SHP77 treated with DMSO at 0.1 percent for 48 hours (cell line): ENCODE results near the gene LCN12.

Source experiments
- DNase-seq: peaks from one replicate; lab custom pipeline; 2025; lab: John Stamatoyannopoulos, UW

The LCN12 gene

GRCh38 chr9:136974817-136975535 is 22.9 kb downstream of the LCN12 start:
- DNase-seq = no peak

GRCh38 chr9:136975644-136976043 is 23.6 kb downstream of the LCN12 start:
- no peak for DNase-seq

GRCh38 chr9:136977223-136977622 is 25.1 kb downstream of the LCN12 start, which contains the start of gene PTGDS:
Gene PTGDS (plus strand): TSS chr9:136977504. CDS start chr9:136977579, 75 bp downstream.
- DNase-seq = no peak

GRCh38 chr9:136977649-136978072 is 25.6 kb downstream of the LCN12 start:
- DNase-seq = no peak

- no peak for DNase-seq
These were observed 26.2 kb downstream of the LCN12 start for GRCh38 chr9:136978073-136978864.

- DNase-seq = no peak
These were observed 26.9 kb downstream of the LCN12 start for GRCh38 chr9:136978865-136979544.

GRCh38 chr9:136979769-136980587 is 27.9 kb downstream of the LCN12 start:
- DNase-seq = no peak

- DNase-seq = no peak
These were observed 28.8 kb downstream of the LCN12 start for GRCh38 chr9:136980669-136981478.

- no peak for DNase-seq
These were observed 29.6 kb downstream of the LCN12 start for GRCh38 chr9:136981588-136982231.

GRCh38 chr9:136982232-136983051 is 30.4 kb downstream of the LCN12 start, which contains the start of gene LCNL1:
Gene LCNL1 (plus strand): TSS chr9:136982993. CDS start chr9:136983587, 594 bp downstream.
- no peak for DNase-seq

- no peak for DNase-seq
These were observed 31.1 kb downstream of the LCN12 start for GRCh38 chr9:136983167-136983566.

GRCh38 chr9:136983656-136984314 is 31.7 kb downstream of the LCN12 start:
- no peak for DNase-seq

- DNase-seq = no peak
These were observed 32.5 kb downstream of the LCN12 start for GRCh38 chr9:136984464-136985026.

GRCh38 chr9:136985027-136985602 is 33.0 kb downstream of the LCN12 start:
- DNase-seq = no peak

GRCh38 chr9:136985853-136986252 is 33.8 kb downstream of the LCN12 start:
- DNase-seq = no peak

GRCh38 chr9:136988872-136989271 is 36.8 kb downstream of the LCN12 start:
- no peak for DNase-seq

GRCh38 chr9:136990242-136990911 is 38.3 kb downstream of the LCN12 start:
- no peak for DNase-seq
